Activated CD8-positive, alpha-beta memory T cell treated with anti-CD3 and anti-CD28 coated beads, Interleukin-2, amount 50 U/mL, for 24 hours (primary cell): ENCODE results near the gene SEC24C.
"Not testable (repeated sequence)": the region's sequence is repeated elsewhere in the genome, so short reads cannot be mapped to it uniquely, and the experiment has no call there.

Experiments used
- DNase-seq: peaks from one replicate; pipeline ENCODE4 v3.0.0-alpha.2; 2020; ENCODE audit errors: extremely low read depth

SEC24C gene

GRCh38 chr10:73793456-73793855 is 49.3 kb downstream of the SEC24C start:
- no peak for DNase-seq

- DNase-seq, result not testable (repeated sequence)
These were observed 51.3 kb downstream of the SEC24C start for GRCh38 chr10:73795491-73795890.

DNA sequence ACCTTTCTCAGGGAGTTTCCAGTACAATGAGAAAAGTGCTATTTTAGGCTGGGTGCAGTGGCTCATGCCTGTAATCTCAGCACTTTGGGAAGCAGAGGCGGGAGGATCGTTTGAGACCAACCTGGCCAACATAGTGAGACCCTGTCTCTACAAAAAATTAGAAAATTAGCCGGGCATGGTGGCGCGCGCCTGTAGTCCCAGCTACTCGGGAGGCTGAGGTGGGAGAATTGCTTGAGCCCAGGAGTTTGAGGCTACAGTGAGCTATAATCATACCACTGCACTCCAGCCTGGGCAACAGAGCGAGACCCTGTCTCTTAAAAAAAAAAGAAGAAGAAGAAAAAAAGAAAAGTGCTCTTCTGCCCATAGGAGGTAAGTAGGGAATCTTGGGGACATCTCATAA is 51.9 kb downstream of the SEC24C start:
- not testable (repeated sequence) for DNase-seq

- DNase-seq, result no peak
These were observed 52.6 kb downstream of the SEC24C start for GRCh38 chr10:73796766-73797165.

GRCh38 chr10:73797324-73798025 is 53.3 kb downstream of the SEC24C start:
- DNase-seq, result no peak

DNA sequence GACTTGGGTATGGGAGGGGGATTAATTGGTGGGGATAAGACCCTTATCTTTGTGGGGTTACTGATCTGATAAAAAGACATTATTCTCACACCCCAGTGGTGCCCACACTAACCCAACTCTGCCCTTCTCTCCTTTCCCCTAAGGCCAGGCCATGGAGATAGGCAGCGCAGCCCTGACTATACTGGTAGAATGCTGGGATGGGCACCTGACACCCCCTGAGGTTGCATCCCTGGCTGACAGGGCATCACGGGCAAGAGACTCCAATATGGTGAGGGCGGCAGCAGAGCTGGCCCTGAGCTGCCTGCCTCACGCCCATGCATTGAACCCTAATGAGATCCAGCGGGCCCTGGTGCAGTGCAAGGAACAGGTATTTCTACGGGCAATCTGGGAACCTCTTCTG is 53.9 kb downstream of the SEC24C start:
- DNase-seq, result no peak

DNA sequence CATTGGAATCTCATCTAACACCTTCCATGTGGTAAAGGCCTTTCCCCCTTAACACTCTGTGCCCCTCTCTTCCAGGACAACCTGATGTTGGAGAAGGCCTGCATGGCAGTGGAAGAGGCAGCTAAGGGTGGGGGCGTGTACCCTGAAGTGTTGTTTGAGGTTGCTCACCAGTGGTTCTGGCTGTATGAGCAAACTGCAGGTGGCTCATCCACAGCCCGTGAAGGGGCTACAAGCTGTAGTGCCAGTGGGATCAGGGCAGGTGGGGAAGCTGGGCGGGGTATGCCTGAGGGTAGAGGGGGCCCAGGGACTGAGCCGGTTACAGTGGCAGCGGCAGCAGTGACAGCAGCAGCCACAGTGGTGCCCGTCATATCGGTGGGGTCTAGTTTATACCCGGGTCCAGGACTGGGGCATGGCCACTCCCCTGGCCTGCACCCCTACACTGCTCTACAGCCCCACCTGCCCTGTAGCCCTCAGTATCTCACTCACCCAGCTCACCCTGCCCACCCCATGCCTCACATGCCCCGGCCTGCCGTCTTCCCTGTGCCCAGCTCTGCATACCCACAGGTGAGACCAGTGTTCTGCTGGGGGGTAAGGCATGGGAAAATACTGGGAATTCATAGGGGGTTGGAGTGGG is 54.9 kb downstream of the SEC24C start:
- DNase-seq, result no peak

GRCh38 chr10:73799899-73800559 is 55.9 kb downstream of the SEC24C start:
- no peak for DNase-seq

GRCh38 chr10:73800560-73801252 is 56.5 kb downstream of the SEC24C start:
- DNase-seq, result no peak

DNA sequence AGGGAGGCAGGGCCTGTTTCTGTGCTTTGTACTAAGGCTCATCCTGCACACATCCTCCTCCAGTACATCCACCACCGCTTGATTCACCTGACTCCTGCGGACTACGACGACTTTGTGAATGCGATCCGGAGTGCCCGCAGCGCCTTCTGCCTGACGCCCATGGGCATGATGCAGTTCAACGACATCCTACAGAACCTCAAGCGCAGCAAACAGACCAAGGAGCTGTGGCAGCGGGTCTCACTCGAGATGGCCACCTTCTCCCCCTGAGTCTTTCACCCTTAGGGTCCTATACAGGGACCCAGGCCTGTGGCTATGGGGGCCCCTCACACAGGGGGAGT is 57.0 kb downstream of the SEC24C start:
- no peak for DNase-seq

GRCh38 chr10:73802276-73802991 is 58.3 kb downstream of the SEC24C start:
- DNase-seq, result no peak

DNA sequence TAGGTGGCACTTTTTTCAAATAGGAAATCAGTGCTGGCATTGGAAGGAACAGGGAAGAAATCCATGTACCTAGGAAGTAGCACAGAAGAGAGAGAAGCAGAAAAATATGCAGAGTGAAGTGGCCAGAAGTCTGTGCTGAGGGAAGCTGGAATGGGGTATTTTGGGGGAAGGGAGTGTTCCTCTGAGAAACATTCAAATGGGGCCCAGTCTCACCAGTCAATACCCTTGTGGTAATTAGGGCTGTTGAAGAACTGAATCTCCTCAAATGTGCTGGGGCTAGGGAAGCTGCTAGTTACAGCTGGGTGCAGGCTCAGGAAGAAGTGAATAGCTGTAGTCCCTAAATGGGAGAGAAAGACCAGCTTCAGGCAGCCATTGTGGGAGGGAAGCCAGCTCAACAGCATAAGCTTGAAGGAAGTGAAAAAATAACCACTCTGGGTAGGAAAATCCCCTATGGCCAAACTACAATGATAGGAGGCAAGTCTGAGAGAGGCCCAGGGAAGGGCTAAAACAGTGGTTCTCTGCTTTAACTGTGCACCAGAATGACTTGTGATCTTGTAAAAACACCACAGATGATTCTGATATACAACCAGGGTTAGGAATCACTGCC is 59.6 kb downstream of the SEC24C start:
- no peak for DNase-seq

- no peak for DNase-seq
These were observed 62.2 kb downstream of the SEC24C start for GRCh38 chr10:73806176-73806950.

DNA sequence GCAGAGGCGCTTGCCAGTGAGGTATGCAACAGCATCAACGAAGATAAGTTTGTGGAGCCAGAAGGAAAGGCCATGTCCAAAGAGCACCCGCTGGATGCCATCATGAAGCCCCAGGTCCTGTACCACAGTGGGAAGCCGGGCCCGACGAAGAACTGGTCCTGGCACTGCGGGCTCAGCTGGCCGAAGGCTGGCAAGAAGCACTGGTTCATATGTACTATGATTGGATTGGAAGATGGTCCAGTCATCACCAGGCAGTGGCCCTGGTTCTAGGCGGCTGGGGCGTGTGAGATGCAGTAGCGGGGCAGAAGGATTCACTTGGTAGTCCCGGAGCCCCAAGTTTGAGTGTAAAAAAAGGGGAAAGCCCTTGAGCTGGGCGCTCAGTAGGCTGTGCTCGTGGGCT is 63.3 kb downstream of the SEC24C start:
- DNase-seq, result no peak

DNA sequence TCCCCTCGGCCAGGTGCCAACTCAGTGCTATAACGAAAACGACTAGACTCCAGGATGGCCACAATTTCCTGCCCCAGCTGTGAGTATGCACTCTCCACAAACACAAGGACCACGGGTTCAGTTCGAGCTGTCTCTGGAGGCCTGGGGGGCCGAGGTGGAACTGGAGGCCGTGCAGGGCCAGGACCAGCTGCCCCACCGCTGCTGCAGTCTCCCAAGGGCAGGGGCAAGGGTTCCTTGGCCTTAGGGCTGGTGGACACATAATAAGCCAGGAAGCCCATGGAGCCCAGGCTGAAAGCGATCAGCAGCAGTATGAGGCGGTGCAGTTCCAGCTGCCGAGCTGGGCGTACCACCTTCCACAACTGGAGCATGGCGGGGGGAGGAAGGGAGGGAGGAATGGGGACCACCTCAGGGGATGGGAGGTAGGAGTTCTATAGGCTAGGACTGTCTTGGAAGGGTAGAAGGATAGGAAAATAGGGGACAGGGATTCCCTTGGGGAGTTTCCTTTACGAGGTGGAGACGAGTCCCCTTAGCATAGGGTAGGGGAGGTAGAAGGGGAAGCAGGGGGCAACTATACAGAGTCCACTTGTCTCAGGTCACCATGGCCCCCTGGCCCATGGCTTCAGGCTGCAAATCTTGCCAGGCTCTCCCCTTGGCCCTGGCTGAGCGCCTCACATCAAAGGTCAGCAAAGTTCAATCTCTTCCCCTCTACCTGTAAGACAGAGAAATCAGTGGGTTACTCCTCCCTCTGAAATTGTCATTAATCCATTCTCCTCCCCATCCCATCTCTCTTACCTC is 64.0 kb downstream of the SEC24C start:
- DNase-seq, result no peak

DNA sequence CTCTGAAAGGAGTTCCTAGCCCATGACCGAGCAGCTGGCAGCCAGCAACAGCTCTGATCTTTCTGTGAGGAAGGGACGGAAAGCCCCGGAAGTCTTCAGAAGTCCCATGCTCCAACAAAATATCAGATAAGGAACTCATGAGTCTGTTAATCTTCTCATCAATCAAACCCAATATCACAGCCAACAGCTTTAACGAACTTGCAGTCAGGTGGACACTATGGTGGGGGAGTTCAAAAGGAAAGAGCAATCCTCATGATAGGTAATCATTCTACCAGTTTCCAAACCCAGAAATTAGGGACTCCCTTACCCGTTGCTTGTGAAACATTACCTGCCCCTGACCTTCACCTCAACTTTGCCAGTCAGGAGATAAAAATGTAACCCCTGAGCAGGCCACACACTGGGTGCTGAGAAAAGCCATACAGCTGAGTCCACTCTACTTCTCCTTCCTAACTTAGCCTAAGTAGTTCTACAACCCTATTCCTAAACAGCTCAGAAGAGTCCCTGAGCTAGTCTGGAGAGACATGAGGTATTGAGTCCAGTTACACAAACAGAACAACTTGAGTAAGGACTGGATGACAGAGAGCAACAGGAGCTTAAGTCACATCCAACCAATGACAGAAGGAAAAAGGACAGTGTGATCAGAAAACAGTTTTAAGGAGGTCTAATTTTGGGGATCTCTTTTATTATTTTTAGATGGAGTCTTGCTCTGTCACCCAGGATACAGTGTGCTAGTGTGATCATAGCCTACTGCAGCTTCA is 65.1 kb downstream of the SEC24C start:
- DNase-seq, result no peak

DNA sequence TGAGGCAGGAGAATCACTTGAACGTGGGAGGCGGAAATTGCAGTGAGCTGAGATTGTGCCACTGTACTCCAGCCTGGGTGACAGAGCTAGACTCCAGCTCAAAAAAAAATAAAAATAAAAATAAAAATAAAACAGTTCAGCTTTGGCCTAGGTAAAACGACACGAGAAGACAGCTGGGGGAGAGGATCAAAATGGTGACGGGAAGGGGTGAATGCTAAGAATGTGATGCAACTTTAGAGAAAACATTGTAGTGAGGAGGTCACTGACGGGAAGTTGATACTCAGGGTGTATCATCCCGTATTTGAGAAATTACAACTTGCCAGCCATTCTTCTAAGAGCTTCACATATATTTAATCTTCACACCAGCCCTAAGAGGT is 66.2 kb downstream of the SEC24C start:
- DNase-seq, result no peak

GRCh38 chr10:73810735-73811465 is 66.7 kb downstream of the SEC24C start:
- DNase-seq, result no peak

DNA sequence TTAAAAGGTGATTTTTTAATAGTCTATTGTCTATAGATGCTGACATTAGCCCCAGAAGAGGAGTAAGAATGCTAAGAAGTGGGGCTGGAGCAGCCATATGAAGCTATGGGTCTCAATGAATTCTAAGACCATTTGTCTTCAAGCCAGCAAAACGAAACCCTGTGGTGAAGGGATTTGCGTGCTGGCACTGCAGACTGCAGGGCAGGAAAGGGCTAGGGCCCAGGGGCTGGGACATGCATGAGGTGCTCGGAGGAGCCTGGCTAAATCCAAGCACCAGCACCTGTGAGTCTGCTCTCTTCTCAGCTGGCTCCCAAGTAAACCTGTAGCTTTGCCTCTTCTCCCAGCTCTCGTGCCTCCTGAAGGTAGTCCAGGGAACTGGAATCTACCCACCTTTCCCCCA is 68.5 kb downstream of the SEC24C start:
- no peak for DNase-seq
